GM21786 (cell line): ENCODE data around the gene NDUFA8.

Experiments used
- ATAC-seq: cut with Tn5 transposase; IDR thresholded peaks from one replicate; pipeline ENCODE4 v1.9.1; 2021; ENCODE audit not compliant: unreplicated experiment

The NDUFA8 gene

GRCh38 chr9:122186301-122186700, 26.7 kb upstream of the NDUFA8 start:
- ATAC-seq = no peak

GRCh38 chr9:122184551-122184950, 25.0 kb upstream of the NDUFA8 start:
- no peak for ATAC-seq

- ATAC-seq = no peak
Observed at GRCh38 chr9:122183501-122183900, 23.9 kb upstream of the NDUFA8 start.

- no peak for ATAC-seq
Observed at GRCh38 chr9:122180633-122181032, 21.1 kb upstream of the NDUFA8 start.

DNA sequence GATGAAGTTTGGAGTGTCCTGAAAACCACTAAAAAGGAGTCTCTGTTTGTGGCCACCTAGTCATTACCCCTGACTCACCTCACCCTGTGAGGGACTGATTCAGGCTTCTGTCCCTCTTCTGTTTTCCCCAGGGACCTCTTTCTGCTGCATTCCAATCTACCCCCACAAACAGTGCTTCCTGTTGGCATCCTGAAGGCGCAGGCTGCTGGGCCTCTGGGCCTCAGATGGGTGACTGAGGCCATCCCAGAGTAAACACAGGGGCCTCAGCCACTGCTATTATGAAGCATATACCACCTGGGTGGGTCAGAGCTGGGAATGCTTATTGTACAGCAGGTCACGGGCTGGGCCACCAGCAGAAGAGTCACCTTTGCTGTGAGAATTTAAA, 20.1 kb upstream of the NDUFA8 start:
- ATAC-seq = no peak

DNA sequence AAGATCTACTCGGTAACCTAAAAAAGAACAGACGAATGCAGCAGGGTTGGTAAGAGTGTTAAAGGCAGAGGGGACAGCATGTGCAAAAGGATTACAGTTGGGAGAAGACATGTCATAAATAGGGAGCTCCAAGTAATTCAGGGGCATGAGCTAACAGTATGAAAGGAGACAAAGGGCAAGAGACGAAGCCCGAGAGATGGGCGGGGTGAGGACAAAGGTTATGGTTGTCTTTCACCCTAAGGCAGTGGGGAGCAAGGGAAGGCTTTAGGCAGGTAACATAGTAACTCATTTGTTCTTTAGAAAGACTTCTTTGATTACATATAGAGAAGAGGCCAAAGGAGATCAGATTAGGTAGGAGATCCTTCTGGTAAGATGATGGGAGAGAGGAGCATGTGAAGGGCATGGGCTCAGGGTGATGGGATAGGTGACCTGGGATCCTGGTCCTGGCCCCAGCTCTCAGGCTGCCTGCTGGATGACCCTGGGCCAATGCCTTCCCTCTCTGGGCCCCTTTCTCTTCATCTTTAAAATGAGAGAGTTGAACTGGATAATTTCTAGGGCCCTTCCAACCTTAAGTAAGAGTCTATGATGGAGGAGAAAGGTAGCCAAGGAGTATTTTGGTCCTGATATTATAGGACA, 19.6 kb upstream of the NDUFA8 start:
- ATAC-seq = no peak

- no peak for ATAC-seq
Observed at GRCh38 chr9:122176916-122177315, 17.3 kb upstream of the NDUFA8 start.

DNA sequence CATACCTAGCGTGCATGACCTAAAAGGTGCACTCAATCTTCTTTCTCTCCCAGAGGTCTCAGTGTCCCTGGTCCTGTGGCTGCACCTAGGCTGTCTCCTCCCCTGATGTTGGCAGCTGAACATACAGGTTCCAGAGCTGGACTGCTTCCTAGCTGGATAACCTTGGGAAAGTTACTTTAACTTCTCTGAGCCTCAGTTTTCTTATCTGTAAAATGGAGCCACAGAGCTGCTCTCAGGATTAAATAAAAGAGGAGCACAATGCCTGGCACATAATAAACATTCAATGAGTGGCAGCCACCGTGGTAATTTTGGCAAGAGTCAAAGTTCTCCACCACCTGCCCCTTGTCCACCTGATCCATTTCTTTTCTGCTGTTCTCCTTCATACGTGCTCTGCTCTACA, 14.1 kb upstream of the NDUFA8 start:
- ATAC-seq = no peak

GRCh38 chr9:122172131-122172530, 12.6 kb upstream of the NDUFA8 start:
- ATAC-seq = no peak

DNA sequence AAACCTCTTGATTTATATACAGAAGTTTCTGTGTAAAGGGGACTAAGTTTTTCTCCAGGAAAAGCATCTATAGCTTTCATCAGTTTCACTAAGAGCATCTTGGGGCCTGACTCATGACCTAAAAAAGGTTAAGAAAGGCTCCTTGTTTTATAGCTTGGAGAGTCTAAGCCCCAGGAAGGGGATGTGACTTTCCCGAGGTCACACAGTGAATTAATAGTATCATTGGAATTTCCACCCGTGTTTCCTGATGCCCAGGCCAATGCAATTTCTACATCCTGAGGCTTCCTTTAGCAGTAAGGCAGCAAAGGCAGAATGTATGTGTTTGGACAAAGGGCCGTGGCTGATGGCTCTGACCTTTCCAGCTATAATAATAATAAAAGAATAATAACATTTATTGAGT, 8.8 kb upstream of the NDUFA8 start:
- ATAC-seq = no peak

DNA sequence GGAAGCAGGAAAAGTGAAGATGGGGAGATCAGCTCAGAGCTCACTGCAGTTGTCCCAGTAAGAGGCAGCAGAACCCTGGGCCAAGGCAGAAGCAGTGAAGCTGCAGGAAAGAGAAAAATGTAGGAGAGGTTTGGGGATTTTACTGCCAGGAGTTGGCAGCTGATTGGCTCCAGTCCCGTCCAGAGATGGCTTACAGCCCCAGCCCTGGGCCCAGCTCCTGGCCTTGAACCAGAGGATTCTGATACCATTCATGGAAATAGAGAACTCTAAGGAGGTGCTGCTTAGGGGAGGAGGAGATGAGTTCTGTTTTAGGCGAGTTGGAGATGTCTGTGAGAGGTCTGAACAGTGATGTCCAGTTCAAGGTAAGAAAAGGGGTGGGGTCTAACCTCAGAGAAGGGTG, 4.7 kb upstream of the NDUFA8 start:
- no peak for ATAC-seq

GRCh38 chr9:122162415-122162814, 2.8 kb upstream of the NDUFA8 start:
- no peak for ATAC-seq

GRCh38 chr9:122159925-122160246, 307 bp upstream of the NDUFA8 start:
- no peak for ATAC-seq

- no peak for ATAC-seq
Observed at GRCh38 chr9:122158202-122158601, 1.4 kb downstream of the NDUFA8 start.

DNA sequence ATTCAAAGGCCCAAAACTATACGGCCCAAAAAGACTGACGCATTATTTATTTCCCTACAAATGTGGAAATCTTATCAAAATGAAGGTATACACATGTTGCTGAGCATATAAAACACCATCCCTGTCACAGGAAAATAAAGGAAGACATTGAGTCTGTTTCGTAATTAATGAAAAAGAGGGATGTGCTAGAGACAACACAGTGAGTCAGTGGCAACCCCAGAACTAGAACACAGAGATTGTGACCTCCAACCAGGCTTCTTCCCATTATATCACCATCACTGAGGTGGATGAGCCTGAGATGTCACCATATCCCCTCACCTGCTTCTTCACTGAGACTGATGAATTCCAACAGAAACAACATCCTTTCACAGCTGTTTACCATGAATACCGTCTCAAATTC, 3.8 kb downstream of the NDUFA8 start:
- ATAC-seq = no peak

DNA sequence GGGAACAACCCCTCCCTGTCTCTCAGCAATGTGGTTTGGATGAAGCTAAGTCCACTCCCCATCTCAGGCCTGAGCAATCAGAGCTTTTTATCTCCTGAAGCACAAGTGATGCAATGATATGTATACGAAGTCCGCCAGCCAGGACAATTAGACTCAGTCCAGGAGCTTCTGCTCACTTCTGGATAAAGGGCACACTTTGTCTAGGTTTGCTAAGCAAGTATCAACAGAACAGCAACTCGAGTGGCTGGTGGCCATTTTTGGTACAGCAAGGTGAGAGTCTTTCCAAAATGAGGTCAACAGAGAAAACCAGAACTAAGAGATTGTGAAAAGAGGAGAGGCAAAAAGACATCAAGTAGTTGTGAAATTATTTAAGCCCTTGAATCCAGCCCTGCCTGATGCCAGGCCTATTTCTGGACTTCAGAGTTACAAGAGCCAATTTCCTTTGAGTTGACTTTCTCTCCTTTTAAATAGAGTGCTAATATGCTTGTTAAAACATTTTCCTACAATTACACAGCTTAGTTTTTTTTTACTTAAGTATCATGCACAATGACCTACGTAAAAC, 8.2 kb downstream of the NDUFA8 start:
- ATAC-seq = no peak

GRCh38 chr9:122145592-122145863, 14.1 kb downstream of the NDUFA8 start:
- no peak for ATAC-seq

DNA sequence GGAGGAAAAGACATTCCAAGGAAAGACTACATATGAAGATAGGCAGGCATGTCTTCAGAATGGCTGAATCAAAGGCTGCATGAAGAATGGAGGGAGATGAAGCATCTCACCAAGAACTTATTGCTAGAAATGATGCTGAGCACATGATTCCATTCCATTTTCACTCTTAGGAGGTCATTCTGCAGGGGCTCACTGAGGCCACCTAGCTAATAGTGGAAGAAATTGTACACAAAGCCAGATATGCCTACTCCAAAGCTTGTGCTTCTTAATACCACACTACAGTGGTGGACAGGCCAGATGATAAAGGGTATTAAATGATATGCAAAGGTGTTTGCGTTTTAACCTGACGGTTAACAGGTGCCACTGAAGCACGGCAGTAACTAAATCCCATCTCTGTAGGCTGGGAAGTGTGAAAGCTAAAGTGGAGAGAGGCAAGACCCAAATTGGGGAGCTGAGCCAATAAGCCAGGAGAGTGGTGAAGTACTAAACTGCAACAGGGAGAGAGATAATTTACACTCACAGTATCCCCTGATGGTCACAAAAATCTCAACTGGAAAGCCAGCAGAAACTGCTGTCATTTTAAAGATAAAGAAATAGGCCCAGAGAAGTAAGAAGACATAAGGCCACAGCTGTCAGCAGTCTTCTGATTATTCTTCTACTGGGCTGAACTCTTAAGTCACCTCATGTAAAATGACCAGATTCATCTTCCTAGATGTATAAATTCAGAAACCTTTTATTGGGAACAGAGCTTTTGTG, 14.6 kb downstream of the NDUFA8 start:
- no peak for ATAC-seq

DNA sequence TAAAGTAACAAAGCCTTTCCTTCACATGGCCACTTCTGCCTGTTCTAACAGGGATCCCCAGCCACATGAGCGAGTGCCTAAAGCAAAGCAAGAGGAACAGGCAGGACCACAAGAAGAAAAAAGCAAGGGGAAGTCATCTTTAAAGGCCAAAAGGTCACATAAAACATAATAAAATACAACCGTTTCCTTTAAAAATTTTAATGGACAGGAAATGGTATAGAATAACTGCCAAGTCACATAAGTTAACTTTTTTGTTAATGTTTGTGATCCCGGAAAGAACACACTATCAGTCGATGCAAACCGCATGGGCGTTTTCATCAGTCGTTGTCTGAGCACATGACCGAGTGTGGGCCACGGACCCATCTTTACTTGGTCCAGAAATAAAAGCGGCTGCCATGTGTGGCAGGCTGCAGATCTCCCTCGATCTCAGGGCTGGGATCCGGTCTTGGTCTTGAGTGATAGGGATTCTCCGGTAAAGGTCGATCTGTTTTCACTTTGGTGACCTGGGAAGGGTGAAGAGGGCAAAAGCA, 15.6 kb downstream of the NDUFA8 start:
- ATAC-seq = no peak

GRCh38 chr9:122143296-122143695, 16.3 kb downstream of the NDUFA8 start:
- ATAC-seq = no peak

GRCh38 chr9:122141671-122142070, 17.9 kb downstream of the NDUFA8 start:
- no peak for ATAC-seq

DNA sequence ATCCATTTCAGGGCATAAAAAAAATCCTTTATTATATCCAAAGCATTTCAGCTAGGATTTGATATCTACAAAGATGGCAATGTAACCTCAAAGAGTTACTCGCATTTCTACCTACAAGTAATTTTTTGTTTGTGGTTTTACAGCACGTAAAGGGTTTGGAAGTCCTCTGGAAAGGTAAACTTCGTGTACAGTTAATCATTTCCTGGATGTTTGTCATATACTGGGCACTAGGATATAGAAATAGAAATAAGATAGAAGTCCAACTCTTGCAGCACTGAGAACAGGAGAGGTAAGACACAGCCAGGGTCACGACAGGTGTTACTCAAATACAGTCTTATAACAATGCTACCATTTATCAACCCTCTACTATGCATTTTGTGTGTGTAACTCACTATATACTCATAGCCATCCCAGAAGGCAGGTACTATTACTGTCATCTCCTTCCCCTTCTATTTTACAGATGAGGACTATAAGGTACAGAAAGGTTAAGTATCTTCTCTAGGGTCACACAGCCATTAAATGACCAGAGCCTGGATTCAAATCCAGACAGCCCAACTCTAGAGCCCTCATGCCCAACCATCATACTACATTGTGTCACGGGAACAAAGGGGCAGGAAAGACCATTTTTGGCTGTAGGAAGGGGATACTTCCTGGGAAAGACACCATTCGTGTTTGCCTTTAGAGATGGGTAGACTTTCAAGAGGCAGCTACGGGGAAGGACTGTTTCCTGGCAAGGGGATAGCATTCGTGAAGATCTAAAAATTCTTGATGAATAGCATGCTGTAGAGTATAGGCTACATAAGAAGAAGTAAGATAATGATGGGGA, 19.0 kb downstream of the NDUFA8 start:
- ATAC-seq = no peak
